Neuronal stem cell (in vitro differentiated cells): ENCODE results near the gene ADD1.

Experiments used
- DNase-seq: peaks from one replicate; pipeline ENCODE4 v3.0.0-alpha.2; 2013; ENCODE audit warnings: low spot score
- H2AFZ ChIP-seq: one replicate; pipeline ENCODE4 v1.6.1; 2013; ENCODE audit warnings: mild to moderate bottlenecking, low read length, inconsistent platforms
- H2AK5ac ChIP-seq: 2 replicates; pipeline ENCODE4 v1.6.1; 2013; ENCODE audit warnings: low read depth, mild to moderate bottlenecking, inconsistent platforms, low read length, moderate library complexity, mixed read lengths
- H2BK120ac ChIP-seq: 2 replicates; pipeline ENCODE4 v1.6.1; 2013; ENCODE audit warnings: low read depth, mild to moderate bottlenecking, inconsistent platforms, low read length, moderate library complexity, mixed read lengths
- H2BK12ac ChIP-seq: one replicate; pipeline ENCODE4 v1.6.1; 2013; ENCODE audit warnings: low read length, inconsistent platforms
- H2BK15ac ChIP-seq: 2 replicates; pipeline ENCODE4 v1.6.1; 2013; ENCODE audit warnings: mild to moderate bottlenecking, low read length, inconsistent platforms, mixed read lengths
- H2BK5ac ChIP-seq: one replicate; pipeline ENCODE4 v1.6.1; 2013; ENCODE audit warnings: inconsistent platforms, mild to moderate bottlenecking, low read length, moderate library complexity
- H3K14ac ChIP-seq: one replicate; pipeline ENCODE4 v1.6.1; 2013; ENCODE audit warnings: low read length, inconsistent platforms
- H3K18ac ChIP-seq: 2 replicates; pipeline ENCODE4 v1.6.1; 2013; ENCODE audit warnings: low read length, inconsistent platforms
- H3K23ac ChIP-seq: 2 replicates; pipeline ENCODE4 v1.6.1; 2013; ENCODE audit warnings: low read depth, mild to moderate bottlenecking, mixed read lengths, low read length, inconsistent platforms; ENCODE audit not compliant: poor library complexity
- H3K27ac ChIP-seq: replicated peaks from 3 replicates; pipeline ENCODE4 v1.5.1; 2013; ENCODE audit warnings: low read length, inconsistent platforms
- H3K27me3 ChIP-seq, 3 experiments: 2 replicates each; pipeline ENCODE4 v1.6.1; 2013; ENCODE audit warnings: low read length in 3 of 3, mild to moderate bottlenecking in 2 of 3, inconsistent platforms in 1 of 3, low read depth in 1 of 3, mixed read lengths in 1 of 3, moderate library complexity in 1 of 3; ENCODE audit not compliant: control insufficient read depth in 3 of 3, insufficient read depth in 3 of 3
- H3K36me3 ChIP-seq, 2 donors: replicated peaks in 1 of 2; 2 replicates each; pipeline ENCODE4 v1.6.1; 2013; ENCODE audit warnings: low read length in 2 of 2; ENCODE audit not compliant: control insufficient read depth in 2 of 2, insufficient read depth in 2 of 2
- H3K4ac ChIP-seq: 2 replicates; pipeline ENCODE4 v1.6.1; 2013; ENCODE audit warnings: inconsistent platforms, mild to moderate bottlenecking, low read length, moderate library complexity
- H3K4me1 ChIP-seq, 2 donors: 1 replicate in 1 of 2; 2 replicates in 1 of 2; pipeline ENCODE4 v1.6.1; 2013; ENCODE audit warnings: low read length in 2 of 2, low read depth in 1 of 2; ENCODE audit not compliant: control insufficient read depth in 2 of 2, insufficient read depth in 1 of 2
- H3K4me2 ChIP-seq: one replicate; pipeline ENCODE4 v1.6.1; 2013; ENCODE audit warnings: mild to moderate bottlenecking, low read length, inconsistent platforms; ENCODE audit not compliant: insufficient read depth, poor library complexity, severe bottlenecking
- H3K4me3 ChIP-seq, 2 donors: 2 replicates each; pipeline ENCODE4 v1.5.1; 2013; ENCODE audit warnings: low read length in 2 of 2, mild to moderate bottlenecking in 2 of 2, inconsistent platforms in 1 of 2, moderate library complexity in 1 of 2
- H3K79me1 ChIP-seq: one replicate; pipeline ENCODE4 v1.6.1; 2013; ENCODE audit warnings: low read depth, mild to moderate bottlenecking, inconsistent platforms, low read length, moderate library complexity
- H3K9ac ChIP-seq: one replicate; pipeline ENCODE4 v1.6.1; 2013; ENCODE audit warnings: mild to moderate bottlenecking, low read depth, low read length, inconsistent platforms; ENCODE audit not compliant: poor library complexity
- H3K9me3 ChIP-seq, 2 donors: replicated peaks in 1 of 2; 2 replicates each; pipeline versions ENCODE3 to v1.6.1; 2013; ENCODE audit warnings: low read length in 2 of 2, mild to moderate bottlenecking in 2 of 2, inconsistent platforms in 1 of 2, low read depth in 1 of 2, mixed read lengths in 1 of 2, moderate library complexity in 1 of 2; ENCODE audit not compliant: control insufficient read depth in 2 of 2, insufficient read depth in 1 of 2
- H4K8ac ChIP-seq: one replicate; pipeline ENCODE4 v1.6.1; 2013; ENCODE audit warnings: low read depth, mild to moderate bottlenecking, inconsistent platforms, low read length, moderate library complexity
- H4K91ac ChIP-seq: one replicate; pipeline ENCODE4 v1.6.1; 2013; ENCODE audit warnings: low read length, low read depth, mild to moderate bottlenecking, inconsistent platforms; ENCODE audit not compliant: poor library complexity
- whole genome bisulfite sequencing, 2 donors: extraction: QIAGEN DNeasy Blood & Tissue Kit; methylation state at CpG; one replicate each; pipeline ENCODE4 v1.1.7; 2013; ENCODE audit warnings: missing lambda C conversion rate in 2 of 2, mixed read lengths in 1 of 2; ENCODE audit not compliant: insufficient read length in 2 of 2, insufficient replicate concordance in 1 of 2; ENCODE audit errors: extremely low coverage in 2 of 2; 5-methylcytosine and 5-hydroxymethylcytosine counted together

Gene ADD1

DNA sequence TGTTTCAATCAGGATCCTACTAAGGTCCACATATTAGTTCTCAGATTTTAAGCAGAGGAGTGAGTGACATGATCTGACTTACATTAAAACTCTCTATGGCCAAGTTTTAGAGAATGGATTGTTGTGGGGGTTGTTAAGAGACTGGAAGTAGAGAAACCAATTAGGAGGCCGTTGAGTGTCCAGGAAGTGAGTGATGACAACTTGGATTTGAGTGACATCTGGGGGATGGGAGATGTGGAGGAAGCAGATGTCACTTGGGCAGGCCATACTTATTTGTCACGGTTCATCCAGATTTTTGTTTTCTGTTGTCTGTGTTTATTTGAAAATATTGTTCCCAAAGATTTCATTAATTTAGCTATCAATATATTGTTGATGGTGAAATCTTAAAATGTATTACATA is 28.3 kb downstream of the ADD1 start:
- Histone ChIP-seq H3K14ac (no peak overlapping the region), H3K4ac (no peak overlapping the region), H2BK5ac (no peak overlapping the region), H3K9ac (no peak overlapping the region), H3K18ac (no peak overlapping the region), H4K91ac (no peak overlapping the region), H2BK120ac (no peak overlapping the region), H2AK5ac (no peak overlapping the region), H3K23ac (no peak overlapping the region), H4K8ac (no peak overlapping the region), H3K4me3 (no peak overlapping the region), H3K4me1 (peaks cover 3 to 27% of the 10 kb centered on the region in 2 donors), H3K27ac (no peak overlapping the region), H2BK15ac (no peak overlapping the region), H3K4me2 (no peak overlapping the region), H3K36me3 (peaks cover 2 to 20% of the 10 kb centered on the region in 2 donors), H2AFZ (no peak overlapping the region), H3K27me3 (no peaks in the 10 kb centered on the region), H2BK12ac (no peak overlapping the region), H3K79me1 (no peaks in the 10 kb centered on the region), H3K9me3 (no peaks in the 10 kb centered on the region)
- WGBS, 2 donors = no CpG with 5 or more reads among the region's 2 CpGs
- DNase-seq = no peak

GRCh38 chr4:2873329-2873728 is 29.7 kb downstream of the ADD1 start:
- Histone ChIP-seq H3K27ac (no peak overlapping the region), H3K14ac (no peak overlapping the region), H3K18ac (no peak overlapping the region), H3K9ac (no peak overlapping the region), H3K4me1 (peaks cover 3 to 18% of the 10 kb centered on the region in 2 donors), H2AFZ (no peak overlapping the region), H3K4me2 (no peak overlapping the region), H2AK5ac (no peak overlapping the region), H3K27me3 (no peaks in the 10 kb centered on the region), H3K23ac (no peak overlapping the region), H3K4ac (no peak overlapping the region), H4K8ac (no peak overlapping the region), H2BK15ac (no peak overlapping the region), H2BK5ac (no peak overlapping the region), H4K91ac (no peak overlapping the region), H3K79me1 (no peaks in the 10 kb centered on the region), H3K9me3 (no peaks in the 10 kb centered on the region), H3K36me3 (peaks cover 5 to 33% of the 10 kb centered on the region in 2 donors), H2BK12ac (no peak overlapping the region), H2BK120ac (no peak overlapping the region), H3K4me3 (no peak overlapping the region)
- no CpG with 5 or more reads among the region's 1 CpG for WGBS, 2 donors
- DNase-seq = no peak

DNA sequence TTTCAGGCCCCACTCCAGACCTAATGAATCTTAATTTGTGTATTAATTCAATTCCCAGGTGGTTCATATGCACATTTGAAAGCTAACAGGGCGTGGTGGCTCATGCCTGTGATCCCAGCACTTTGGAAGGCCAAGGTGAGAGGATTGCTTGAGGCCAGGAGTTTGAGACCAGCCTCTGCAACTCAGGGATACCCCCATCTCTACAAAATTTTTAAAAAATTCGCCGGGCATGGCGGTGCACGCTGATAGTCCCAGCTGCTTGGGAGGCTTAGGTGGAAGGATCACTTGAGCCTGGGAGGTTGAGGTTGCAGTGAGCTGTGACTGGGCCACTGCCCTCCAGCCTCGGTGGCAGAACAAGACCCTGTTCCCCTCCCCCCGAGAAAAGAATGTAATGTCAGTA is 31.2 kb downstream of the ADD1 start:
- Histone ChIP-seq H3K14ac (no peak overlapping the region), H3K18ac (no peak overlapping the region), H3K4me2 (no peak overlapping the region), H3K27me3 (no peaks in the 10 kb centered on the region), H4K8ac (no peak overlapping the region), H3K4ac (no peak overlapping the region), H2BK5ac (no peak overlapping the region), H3K79me1 (peaks cover 3% of the 10 kb centered on the region), H3K23ac (no peak overlapping the region), H3K9ac (no peak overlapping the region), H3K36me3 (peaks cover 10 to 46% of the 10 kb centered on the region in 2 donors), H3K4me3 (no peak overlapping the region), H3K9me3 (peaks cover 0 to 7% of the 10 kb centered on the region in 2 donors), H2BK15ac (no peak overlapping the region), H2BK12ac (no peak overlapping the region), H2BK120ac (no peak overlapping the region), H3K27ac (no peak overlapping the region), H4K91ac (no peak overlapping the region), H2AK5ac (no peak overlapping the region), H3K4me1 (peaks cover 3 to 4% of the 10 kb centered on the region in 2 donors), H2AFZ (no peak overlapping the region)
- no CpG with 5 or more reads among the region's 7 CpGs for WGBS, 2 donors
- no peak for DNase-seq

DNA sequence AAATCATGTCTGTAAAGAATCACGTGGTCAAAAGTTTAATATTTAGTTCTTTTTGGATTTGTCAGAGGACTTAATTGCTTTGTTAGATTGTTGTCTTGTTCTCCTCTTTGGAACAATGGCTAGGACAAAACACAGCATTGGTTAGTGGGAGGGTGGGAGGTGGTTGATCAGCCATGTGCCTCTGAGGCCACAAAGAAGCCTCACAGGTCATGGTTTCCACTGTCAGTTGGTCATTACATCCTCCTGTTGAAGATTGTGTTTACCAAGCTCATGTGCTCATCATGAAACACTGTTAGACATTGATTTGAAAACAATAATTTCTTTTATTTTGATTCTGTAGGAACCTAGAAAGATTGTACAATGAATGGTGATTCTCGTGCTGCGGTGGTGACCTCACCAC is 31.9 kb downstream of the ADD1 start:
- no peak overlapping the region for H2AK5ac ChIP-seq
- no peak overlapping the region for H3K14ac ChIP-seq
- H3K9me3 ChIP-seq = peaks cover 0 to 11% of the 10 kb centered on the region in 2 donors
- H3K79me1 ChIP-seq = peaks cover 3% of the 10 kb centered on the region
- no peak overlapping the region for H3K27ac ChIP-seq
- no peak overlapping the region for H4K91ac ChIP-seq
- H2BK5ac ChIP-seq = no peak overlapping the region
- H2AFZ ChIP-seq = no peak overlapping the region
- H3K9ac ChIP-seq = no peak overlapping the region
- WGBS, 2 donors = no CpG with 5 or more reads among the region's 3 CpGs
- no peak overlapping the region for H2BK120ac ChIP-seq
- H3K4ac ChIP-seq = no peak overlapping the region
- H3K36me3 ChIP-seq = peaks cover 13 to 51% of the 10 kb centered on the region in 2 donors
- H3K4me1 ChIP-seq = peaks cover 3 to 4% of the 10 kb centered on the region in 2 donors
- H3K4me2 ChIP-seq = no peak overlapping the region
- H3K27me3 ChIP-seq = no peaks in the 10 kb centered on the region
- H3K18ac ChIP-seq = no peak overlapping the region
- no peak overlapping the region for H4K8ac ChIP-seq
- no peak overlapping the region for H2BK15ac ChIP-seq
- DNase-seq = no peak
- H3K23ac ChIP-seq = no peak overlapping the region
- no peak overlapping the region for H3K4me3 ChIP-seq
- H2BK12ac ChIP-seq = no peak overlapping the region
